Lung (tissue), 12 donors: Measurements from ENCODE around the gene USP48. TPM values are rescaled to one million over a fixed set of nuclear protein-coding genes. Genes with fewer than 3 reads are reported as not detected.

ENCODE experiments used
- ATAC-seq: fragments of 200-7000 bp; cut with Tn5 transposase; one replicate; pipeline ENCODE4 v1.9.1; 2020; ENCODE audit warnings: moderate number of reproducible peaks; ENCODE audit not compliant: insufficient read depth, low FRiP score
- DNase-seq, 3 donors: peaks; one replicate each; pipeline ENCODE4 v3.0.0-alpha.2; 2013 to 2017
- H3K27ac ChIP-seq, 2 donors: one replicate each; pipeline ENCODE4 v1.5.1; 2013; ENCODE audit warnings: mild to moderate bottlenecking in 2 of 2, moderate library complexity in 2 of 2, control low read depth in 1 of 2, inconsistent platforms in 1 of 2, low read depth in 1 of 2, low read length in 1 of 2
- H3K27me3 ChIP-seq, 3 donors: one replicate each; pipeline ENCODE4 v1.5.1; 2013; ENCODE audit warnings: low read length in 2 of 3; ENCODE audit not compliant: control insufficient read depth in 3 of 3, insufficient read depth in 3 of 3
- H3K36me3 ChIP-seq, 4 donors: one replicate each; pipeline ENCODE4 v1.5.1; 2013; ENCODE audit warnings: low read length in 4 of 4, mild to moderate bottlenecking in 1 of 4, moderate library complexity in 1 of 4; ENCODE audit not compliant: control insufficient read depth in 4 of 4, insufficient read depth in 4 of 4
- H3K4me1 ChIP-seq, 5 donors: one replicate each; pipeline ENCODE4 v1.5.1; 2013; ENCODE audit warnings: low read length in 5 of 5, mild to moderate bottlenecking in 2 of 5, moderate library complexity in 1 of 5; ENCODE audit not compliant: control insufficient read depth in 5 of 5, insufficient read depth in 5 of 5
- H3K4me3 ChIP-seq: one replicate; pipeline ENCODE4 v1.5.1; 2013; ENCODE audit warnings: mild to moderate bottlenecking, control low read depth, moderate library complexity
- H3K9ac ChIP-seq, 2 donors: one replicate each; pipeline ENCODE4 v1.5.1; 2013; ENCODE audit warnings: low read length in 2 of 2, control low read depth in 1 of 2; ENCODE audit not compliant: insufficient read depth in 1 of 2
- H3K9me3 ChIP-seq, 4 donors: one replicate each; pipeline ENCODE4 v1.5.1; 2013; ENCODE audit warnings: low read length in 3 of 4, mild to moderate bottlenecking in 1 of 4, moderate library complexity in 1 of 4; ENCODE audit not compliant: control insufficient read depth in 4 of 4, insufficient read depth in 3 of 4
- CTCF ChIP-seq: IDR thresholded peaks from 2 replicates; pipeline ENCODE4 v1.5.1; 2012; ENCODE audit warnings: mild to moderate bottlenecking; ENCODE audit errors: control extremely low read depth, extremely low read depth
- WGBS, 2 donors: extraction: QIAGEN DNeasy Blood & Tissue Kit; methylation state at CpG; one replicate each; pipeline ENCODE4 v1.1.7; 2013; 5-methylcytosine and 5-hydroxymethylcytosine counted together
- polyA plus RNA-seq, 2 donors: library from polyadenylated mRNA; stranded (reverse); fragments of 200-250 nt; gene quantifications; one replicate each; pipeline ENCODE4 v1.2.1, GENCODE V29; 2013
- total RNA-seq, 2 donors: library from RNA; depleted of rRNA in 1 of 2; stranded (reverse); fragments of >200 nt in 1 of 2; gene quantifications; one replicate each; pipeline ENCODE4 v1.2.1, GENCODE V29; 2014 to 2021
- donor health status: control.
- donor health status: control.
- donor health status: Bipolar disorder and iron deficiency.
- donor health status: healthy.
- donor health status: DM: yes; HTN: yes; CAD: no.

Gene USP48
- total and polyA plus RNA-seq, 4 donors, result 15.6 to 107 (median 33.5) TPM

GRCh38 chr1:21650400-21650799 is 132.5 kb downstream of the USP48 start:
- WGBS, 2 donors, result 72 to 78% methylated on average over 9 of the region's 9 CpGs

GRCh38 chr1:21649315-21649714 is 133.6 kb downstream of the USP48 start:
- peaks cover 0 to 11% (median 6%) of the 10 kb centered on the region in 5 donors for H3K4me1 ChIP-seq
- no peak overlapping the region for H3K4me3 ChIP-seq
- peaks cover 0 to 2% (median 0%) of the 10 kb centered on the region in 3 donors for H3K27me3 ChIP-seq
- H3K9ac ChIP-seq, result no peak overlapping the region
- TF ChIP-seq CTCF, result no peak
- 52 to 58% methylated on average over 2 of the region's 2 CpGs for WGBS, 2 donors
- H3K36me3 ChIP-seq, result no peaks in the 10 kb centered on the region
- DNase-seq, result no peak
- no peak for ATAC-seq
- no peak overlapping the region for H3K27ac ChIP-seq
- H3K9me3 ChIP-seq, result peaks cover 0 to 3% (median 0%) of the 10 kb centered on the region in 4 donors

More at GRCh38 chr1:21650400-21650799, 132.5 kb downstream of the USP48 start:
- DNase-seq (no peak), ATAC-seq (no peak)
- Histone ChIP-seq H3K9ac (no peak overlapping the region), H3K9me3 (peaks cover 0 to 3% (median 0%) of the 10 kb centered on the region in 4 donors), H3K27me3 (peaks cover 0 to 2% (median 0%) of the 10 kb centered on the region in 3 donors), H3K36me3 (no peaks in the 10 kb centered on the region), H3K27ac (no peak overlapping the region), H3K4me3 (no peak overlapping the region), H3K4me1 (peaks cover 0 to 11% (median 6%) of the 10 kb centered on the region in 5 donors)
- TF ChIP-seq CTCF, result no peak

GRCh38 chr1:21648791-21649190 is 134.2 kb downstream of the USP48 start:
- 63 to 72% methylated on average over 10 of the region's 10 CpGs for WGBS, 2 donors
- Histone ChIP-seq H3K9me3 (peaks cover 0 to 3% (median 0%) of the 10 kb centered on the region in 4 donors), H3K9ac (no peak overlapping the region), H3K36me3 (no peaks in the 10 kb centered on the region), H3K4me1 (peaks cover 0 to 11% (median 6%) of the 10 kb centered on the region in 5 donors), H3K27me3 (peaks cover 0 to 2% (median 0%) of the 10 kb centered on the region in 3 donors), H3K4me3 (no peak overlapping the region), H3K27ac (no peak overlapping the region)
- ATAC-seq (no peak), DNase-seq (no peak)
- no peak for TF ChIP-seq CTCF

- no peak for TF ChIP-seq CTCF
- Histone ChIP-seq H3K9ac (no peak overlapping the region), H3K4me3 (no peak overlapping the region), H3K36me3 (no peaks in the 10 kb centered on the region), H3K27ac (no peak overlapping the region), H3K9me3 (peaks cover 0 to 3% (median 0%) of the 10 kb centered on the region in 4 donors), H3K4me1 (peaks cover 0 to 11% (median 6%) of the 10 kb centered on the region in 5 donors), H3K27me3 (peaks cover 0 to 2% (median 0%) of the 10 kb centered on the region in 3 donors)
- DNase-seq, result no peak
- 58 to 65% methylated on average over 4 of the region's 4 CpGs for WGBS, 2 donors
- ATAC-seq, result no peak
Measured at GRCh38 chr1:21648352-21648730, 134.6 kb downstream of the USP48 start.
